CMK (cell line): ENCODE measurements around the gene CD302.
"Not testable (repeated sequence)": the region's sequence is repeated elsewhere in the genome, so short reads cannot be mapped to it uniquely, and the experiment has no call there.

Experiments
- DNase-seq: peaks from one replicate; pipeline ENCODE4 v3.0.0-alpha.2; 2010; ENCODE audit warnings: low read depth

Gene CD302, protein sequence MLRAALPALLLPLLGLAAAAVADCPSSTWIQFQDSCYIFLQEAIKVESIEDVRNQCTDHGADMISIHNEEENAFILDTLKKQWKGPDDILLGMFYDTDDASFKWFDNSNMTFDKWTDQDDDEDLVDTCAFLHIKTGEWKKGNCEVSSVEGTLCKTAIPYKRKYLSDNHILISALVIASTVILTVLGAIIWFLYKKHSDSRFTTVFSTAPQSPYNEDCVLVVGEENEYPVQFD

DNA sequence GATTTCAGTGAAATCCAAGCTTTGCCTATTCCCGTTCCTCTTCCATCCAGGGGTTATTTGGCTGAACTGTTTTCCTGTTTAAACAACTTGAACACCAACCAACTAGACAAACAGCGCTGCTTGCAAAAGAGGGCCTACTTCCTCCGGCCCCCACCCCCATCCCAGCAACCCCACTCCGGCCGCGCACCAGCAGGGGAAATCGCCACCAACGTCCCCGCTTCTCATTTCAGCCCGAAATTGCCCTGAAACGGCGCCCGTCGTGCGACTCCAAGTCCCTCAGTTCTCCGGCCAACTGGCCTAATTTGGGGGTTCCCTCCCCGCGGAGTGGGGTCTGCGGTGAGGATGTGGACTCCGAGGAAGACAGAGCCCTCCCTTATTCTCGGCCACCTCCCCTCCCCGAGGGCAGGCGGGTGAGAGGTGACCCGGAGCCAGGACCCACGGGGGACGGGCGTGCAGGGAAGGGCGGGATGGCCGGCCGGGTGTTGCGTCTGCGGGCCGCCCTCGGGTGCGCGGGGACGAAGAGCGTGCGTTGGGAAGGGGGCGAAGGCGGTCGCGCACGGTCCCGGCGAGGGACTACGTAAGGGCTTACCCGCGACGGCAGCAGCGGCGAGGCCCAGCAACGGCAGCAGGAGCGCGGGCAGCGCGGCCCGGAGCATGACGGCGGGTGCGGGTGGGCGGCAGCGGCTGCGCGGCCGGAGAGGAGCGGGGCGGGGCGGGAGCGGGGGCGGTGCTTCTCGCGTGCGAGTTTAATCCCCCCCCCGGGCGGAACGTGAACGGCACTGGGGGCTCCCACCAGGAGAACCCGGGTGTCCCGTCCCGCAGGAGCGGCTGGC is at the start of gene CD302:
Gene CD302, minus strand, starts transcription at position 666 of the 833 bp plus-strand sequence. Its CDS starts 10 bp downstream, at position 656.
- DNase-seq = no peak

DNA sequence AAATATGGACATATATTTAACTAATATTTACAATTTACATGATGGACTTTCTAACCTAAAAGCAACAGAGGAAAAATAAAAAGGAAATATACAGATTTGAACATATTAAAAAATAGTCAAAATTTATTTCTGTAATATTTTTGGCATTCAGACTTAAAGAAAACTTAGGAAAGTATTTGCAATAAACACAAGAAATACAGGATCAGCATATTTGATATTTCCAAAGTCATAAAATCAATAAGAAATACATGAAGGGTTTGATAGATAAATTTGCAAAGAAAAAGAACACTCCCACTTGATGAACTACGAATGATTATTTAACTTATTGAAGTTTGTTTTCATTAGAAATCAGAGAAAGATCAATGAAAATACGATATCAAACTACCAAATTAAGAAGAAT is 48.6 kb upstream of the CD302 start:
- DNase-seq = no peak

- no peak for DNase-seq
Observed at GRCh38 chr2:159840616-159841015, 42.6 kb upstream of the CD302 start.

- DNase-seq = no peak
Observed at GRCh38 chr2:159832858-159833257, 34.9 kb upstream of the CD302 start.

- no peak for DNase-seq
Observed at GRCh38 chr2:159832026-159832425, 34.0 kb upstream of the CD302 start.

DNA sequence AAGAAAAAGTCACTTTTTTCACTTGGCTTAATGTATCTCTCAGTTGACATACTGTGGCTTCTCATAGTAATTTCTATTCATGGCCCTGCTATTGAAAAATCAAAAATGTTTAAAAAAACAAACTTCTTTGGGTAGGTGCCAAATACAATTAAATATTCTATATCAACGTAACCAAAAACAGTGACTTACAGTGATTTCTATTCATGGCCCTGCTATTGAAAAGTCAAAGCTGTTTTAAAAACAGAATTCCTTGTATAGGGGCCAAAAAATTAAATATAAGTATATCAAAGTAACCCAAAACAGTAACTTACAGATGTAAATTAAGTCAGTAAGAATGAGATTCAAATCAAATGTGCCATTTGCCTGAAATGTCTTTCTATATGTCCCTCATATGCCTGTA is 31.4 kb upstream of the CD302 start:
- DNase-seq = no peak

- DNase-seq = no peak
Observed at GRCh38 chr2:159828738-159829137, 30.7 kb upstream of the CD302 start.

DNA sequence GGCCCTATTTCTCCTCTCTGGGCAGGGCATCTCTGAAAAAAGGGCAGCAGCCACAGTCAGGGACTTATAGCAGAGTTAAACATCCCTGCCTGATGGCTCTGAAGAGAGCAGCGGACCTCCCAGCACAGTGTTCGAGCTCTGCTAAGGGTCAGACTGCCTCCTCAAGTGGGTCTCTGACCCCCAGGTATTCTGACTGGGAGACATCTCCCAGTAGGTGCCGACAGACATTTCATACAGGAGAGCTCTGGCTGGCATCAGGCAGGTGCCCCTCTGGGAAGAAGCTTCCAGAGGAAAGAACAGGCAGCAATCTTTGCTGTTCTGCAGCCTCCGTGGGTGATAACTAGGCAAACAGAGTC is 24.4 kb upstream of the CD302 start:
- DNase-seq = not testable (repeated sequence)

DNA sequence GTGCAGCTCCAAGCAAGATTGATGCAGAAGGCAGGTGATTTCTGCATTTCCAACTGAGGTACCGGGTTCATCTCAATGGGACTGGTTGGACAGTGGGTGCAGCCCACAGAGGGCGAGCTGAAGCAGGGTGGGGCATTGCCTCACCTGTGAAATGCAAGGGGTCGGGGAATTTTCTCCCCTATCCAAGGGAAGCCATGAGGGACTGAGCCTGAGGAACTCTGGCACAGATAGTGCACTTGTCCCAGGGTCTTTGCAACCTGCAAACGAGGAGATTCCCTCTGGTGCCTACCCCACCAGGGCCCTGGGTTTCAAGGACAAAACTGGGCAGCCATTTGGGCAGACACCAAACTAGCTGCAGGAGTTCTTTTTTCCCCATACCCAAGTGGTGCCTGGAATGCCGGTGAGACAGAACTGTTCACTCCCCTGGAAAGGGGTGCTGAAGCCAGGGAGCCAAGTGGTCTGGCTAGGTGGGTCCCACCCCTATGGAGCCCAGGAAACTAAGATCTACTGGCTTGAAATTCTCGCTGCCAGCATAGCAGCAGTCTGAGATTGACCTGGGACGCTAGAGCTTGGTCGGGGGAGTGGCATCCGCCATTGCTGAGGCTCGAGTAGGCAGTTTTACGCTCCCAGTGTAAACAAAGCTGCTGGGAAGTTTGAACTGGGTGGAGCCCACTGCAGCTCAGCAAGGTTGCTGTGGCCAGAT is 23.9 kb upstream of the CD302 start:
- not testable (repeated sequence) for DNase-seq

GRCh38 chr2:159818940-159819339 is 20.9 kb upstream of the CD302 start:
- no peak for DNase-seq

GRCh38 chr2:159817283-159817682 is 19.3 kb upstream of the CD302 start:
- DNase-seq = no peak

GRCh38 chr2:159811232-159811631 is 13.2 kb upstream of the CD302 start:
- no peak for DNase-seq

- DNase-seq = no peak
Observed at GRCh38 chr2:159808032-159808425, 10.0 kb upstream of the CD302 start.

DNA sequence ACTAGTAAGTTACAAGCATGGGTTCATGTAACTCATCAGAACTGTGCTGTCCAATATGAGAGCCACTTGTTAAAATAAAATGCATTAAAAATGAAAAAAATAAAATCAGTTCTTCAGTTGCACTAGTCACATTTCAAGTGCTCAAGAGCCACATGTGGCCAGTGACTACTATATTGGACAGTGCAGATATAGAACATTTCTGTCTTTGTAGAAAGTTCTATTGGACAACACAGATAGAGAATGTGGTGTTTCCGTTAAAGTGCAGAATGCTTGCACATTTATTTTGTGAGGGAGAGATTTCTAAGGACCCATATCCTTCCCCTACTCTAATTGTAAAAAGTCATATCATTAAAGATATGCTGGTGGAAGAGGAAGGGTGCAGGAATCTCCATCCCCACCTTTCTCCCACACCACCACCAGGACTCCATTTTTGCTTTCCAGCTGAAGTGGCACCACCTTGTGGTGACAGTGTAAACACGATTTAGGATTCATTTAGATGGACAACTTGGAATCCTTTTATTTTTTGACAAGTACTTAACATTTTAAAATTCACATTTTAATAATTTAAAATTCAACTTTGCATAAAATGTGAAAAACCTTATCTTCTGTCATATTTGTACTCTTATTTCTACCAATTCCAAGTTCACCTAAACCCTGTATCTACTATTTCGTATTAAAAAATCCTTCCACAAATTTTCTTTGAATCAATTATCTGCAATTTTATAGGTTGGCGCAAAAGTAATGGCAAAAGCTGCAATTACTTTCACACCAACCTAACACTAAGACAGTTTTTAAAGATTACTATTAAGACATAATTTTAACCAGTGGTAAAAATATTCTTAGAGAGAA is 9.4 kb upstream of the CD302 start:
- DNase-seq = no peak

DNA sequence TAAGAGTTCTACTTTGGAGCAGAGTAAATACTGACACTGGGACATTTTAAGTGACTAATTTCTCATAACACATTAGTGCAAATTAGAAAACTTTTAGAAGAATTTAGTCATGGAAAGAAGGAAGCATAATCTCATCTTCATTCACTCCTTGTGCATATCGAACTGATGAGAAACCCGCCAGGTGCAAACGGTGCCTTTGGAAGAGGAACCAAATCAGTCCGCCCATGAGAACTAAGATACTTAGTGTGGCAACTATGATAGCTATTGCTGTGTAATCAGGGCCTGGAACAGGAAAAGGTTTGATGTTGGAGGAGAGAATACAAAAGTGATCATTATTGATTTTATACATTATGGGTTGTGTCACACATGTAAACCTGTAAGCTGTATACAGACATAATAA is 6.9 kb upstream of the CD302 start:
- no peak for DNase-seq

DNA sequence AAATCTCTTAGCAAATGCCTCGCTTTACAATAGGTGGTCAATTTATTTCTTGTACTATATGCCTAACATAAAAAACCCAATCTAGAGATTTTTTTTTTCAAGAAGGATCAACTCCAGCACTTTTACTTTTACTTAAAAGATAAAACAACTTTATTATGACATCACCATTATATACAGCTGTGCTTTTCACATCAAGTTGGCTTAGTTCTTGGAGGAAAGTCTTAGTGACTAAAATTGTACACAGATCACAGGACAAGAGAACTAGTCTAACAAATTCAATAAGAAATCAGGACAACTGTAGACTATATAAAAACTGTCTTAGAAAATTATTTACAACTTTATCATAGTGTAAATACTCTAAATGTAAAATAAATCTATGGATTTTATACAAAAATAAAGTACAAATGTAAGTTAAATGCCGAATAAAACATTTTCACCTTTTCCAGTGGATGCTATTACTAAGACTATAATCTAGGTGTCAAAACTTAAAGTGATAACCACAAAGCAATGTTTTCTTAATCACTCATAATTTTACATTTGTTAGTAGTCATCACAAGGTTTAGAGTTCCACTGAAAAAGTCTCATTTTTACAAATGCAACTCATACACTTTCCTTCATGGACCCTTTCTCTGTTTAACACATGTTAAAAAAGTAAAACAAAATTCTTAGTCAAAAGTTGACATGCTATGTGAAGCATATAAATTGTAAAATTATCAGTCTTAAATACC is 5.4 kb upstream of the CD302 start:
- DNase-seq = no peak

DNA sequence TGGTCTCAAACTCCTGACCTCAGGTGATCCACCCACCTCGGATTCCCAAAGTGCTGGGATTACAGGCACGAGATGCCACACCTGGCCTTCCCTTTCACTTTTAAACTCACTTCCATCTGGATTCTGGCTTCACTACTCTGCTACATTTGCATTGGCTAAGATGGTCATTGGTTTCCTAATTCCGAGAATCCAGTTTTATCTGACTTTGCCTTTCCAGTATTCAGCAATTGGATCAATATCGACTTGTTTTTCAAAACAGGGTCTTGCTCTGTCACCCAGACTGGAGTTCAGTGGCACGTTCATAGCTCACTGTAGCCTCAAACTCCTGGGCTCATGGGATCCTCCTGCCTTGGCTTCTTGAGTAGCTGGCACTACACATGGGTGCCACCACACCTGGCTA is 4.7 kb upstream of the CD302 start:
- DNase-seq = no peak

DNA sequence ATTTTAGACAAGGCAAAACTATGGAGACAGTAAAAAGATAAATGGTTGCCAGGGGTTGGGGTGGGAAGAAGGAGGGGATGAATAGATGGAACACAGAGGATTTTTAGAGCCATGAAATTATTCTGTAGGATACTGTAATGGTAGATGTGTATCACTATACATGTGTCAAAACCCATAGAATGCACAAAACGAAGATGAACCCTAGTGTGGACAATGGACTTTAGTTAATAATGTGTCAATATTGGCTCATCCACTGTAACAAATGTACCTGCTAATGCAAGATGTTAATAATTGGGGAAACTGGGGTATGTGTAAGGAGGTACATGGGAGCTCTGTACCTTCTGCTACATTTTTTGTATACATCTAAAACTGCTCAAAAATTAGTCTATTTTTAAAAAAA is 1.8 kb upstream of the CD302 start:
- no peak for DNase-seq

- no peak for DNase-seq
Observed at GRCh38 chr2:159798376-159798725, 343 bp upstream of the CD302 start.

DNA sequence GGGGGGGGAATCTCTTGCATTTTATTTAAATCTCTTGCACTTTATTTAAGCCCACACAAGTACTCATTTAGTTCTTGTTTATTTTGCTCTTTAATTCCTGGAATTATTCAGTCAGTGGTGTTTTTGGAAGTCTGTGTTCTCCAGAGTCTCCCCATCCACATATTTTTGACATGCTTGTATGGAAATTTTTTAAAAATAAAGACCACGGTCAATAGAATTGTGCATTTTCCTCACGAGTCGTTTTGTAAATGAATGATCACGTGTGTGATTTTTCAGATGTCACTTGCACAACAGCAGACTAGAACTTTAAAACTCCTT is 824 bp downstream of the CD302 start:
- no peak for DNase-seq

- no peak for DNase-seq
Observed at GRCh38 chr2:159795841-159796690, 1.9 kb downstream of the CD302 start.
